HG02981 (cell line): ENCODE results near the gene ADAM15.
A peak's percentile ranks its signal among the peaks of the same experiment; 100 is the strongest.

ENCODE experiments used
- ATAC-seq: cut with Tn5 transposase; IDR thresholded peaks from one replicate; pipeline ENCODE4 v1.9.1; 2021; ENCODE audit warnings: mild to moderate bottlenecking, moderate library complexity; ENCODE audit not compliant: unreplicated experiment

The ADAM15 gene

DNA sequence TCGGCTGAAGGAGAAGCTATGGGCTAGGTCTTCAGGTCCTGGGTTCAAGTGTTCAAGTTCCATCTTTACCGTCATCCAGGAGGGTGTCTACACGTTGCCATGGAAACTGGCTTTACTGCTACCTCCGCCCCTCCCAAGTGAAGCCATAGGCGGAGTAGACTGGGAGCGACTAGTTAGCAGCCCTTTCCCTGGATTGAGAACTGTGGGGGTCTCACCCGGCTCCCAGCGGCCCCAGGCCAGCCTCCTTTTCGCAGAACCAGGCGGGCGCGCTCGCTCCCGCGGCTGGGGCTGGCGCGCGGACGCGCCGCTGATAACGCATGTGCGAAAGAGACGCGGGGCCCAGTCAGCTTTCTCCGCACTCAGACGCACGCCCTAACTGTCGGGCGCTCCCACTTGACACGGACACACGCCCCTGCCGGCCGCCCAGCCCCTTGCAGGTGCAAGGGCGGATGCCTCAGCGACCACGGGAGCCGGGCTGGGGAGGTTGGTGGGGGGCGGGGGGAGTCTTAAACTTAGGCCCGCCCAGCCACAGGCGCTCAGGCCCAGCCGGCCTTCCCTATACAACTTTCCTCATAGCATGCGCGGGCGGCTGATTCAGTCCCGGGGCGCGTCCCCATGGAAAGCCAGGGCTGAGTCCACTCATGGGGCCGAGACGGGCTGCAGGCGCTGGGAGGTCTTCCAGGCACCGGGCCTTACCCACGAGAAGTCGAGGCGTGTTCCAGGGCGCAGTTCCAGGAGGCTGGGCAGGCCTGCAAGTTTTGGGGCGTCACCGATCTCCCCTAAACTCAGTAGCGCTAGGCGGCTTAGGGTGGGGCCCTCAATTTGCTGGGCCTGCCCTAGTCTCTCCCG, 19.8 kb downstream of the ADAM15 start:
- peak; percentile 77 for ATAC-seq

DNA sequence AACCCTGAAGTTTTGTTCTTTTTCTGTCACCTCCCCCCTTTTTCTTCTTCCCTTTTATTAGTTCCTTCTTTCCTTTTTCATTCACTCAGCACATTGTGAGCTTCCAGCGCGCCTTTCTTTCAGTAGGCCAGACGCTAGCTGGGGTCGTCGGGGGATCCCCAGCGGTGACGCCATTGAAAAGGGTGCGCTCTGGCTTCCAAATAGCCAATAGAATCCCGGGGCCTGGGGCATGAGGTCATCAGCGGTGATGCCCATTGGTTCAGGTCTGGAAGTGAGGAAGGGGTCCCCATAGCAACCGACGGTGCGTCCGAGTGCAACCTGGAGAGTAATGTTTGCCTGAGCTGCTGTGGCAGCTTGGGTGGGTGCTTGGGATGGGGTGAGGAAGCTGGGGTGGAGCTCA, 20.6 kb downstream of the ADAM15 start:
- no peak for ATAC-seq

DNA sequence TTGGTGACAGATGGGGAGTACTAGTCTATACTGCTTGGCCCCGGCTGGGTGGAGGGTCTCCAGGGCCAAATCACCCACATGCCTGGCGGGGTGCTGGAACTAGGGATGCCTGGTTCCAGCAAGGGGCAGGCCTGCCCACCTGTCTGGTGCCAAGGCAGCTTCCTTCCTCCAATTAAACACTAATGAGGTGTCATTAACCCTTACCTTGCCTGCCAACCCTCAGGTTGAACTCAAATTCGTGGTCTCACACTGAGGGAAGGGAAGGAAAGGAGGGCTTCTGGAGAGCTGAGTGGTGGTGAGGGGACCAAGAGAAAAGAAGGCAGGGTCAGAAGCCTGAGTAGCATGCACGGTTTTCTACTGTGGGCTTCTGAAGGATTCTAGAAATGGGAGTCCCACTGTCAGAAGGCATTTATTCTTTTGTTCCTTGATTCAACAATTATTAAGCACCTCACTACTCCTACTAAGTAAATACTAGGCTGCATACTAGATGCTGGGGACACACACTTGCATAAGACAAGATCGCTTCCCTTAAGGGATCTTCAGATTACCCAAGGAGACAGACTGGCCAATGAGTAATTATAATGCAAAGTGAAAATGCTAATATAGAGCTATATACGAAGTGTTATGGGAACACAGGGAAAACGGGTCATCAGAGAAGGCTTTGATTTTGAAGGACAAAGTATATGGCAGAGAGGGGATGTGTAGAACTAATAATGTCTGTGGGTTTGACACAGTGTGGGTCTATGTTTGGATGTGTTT, 21.6 kb downstream of the ADAM15 start:
- ATAC-seq, result no peak

DNA sequence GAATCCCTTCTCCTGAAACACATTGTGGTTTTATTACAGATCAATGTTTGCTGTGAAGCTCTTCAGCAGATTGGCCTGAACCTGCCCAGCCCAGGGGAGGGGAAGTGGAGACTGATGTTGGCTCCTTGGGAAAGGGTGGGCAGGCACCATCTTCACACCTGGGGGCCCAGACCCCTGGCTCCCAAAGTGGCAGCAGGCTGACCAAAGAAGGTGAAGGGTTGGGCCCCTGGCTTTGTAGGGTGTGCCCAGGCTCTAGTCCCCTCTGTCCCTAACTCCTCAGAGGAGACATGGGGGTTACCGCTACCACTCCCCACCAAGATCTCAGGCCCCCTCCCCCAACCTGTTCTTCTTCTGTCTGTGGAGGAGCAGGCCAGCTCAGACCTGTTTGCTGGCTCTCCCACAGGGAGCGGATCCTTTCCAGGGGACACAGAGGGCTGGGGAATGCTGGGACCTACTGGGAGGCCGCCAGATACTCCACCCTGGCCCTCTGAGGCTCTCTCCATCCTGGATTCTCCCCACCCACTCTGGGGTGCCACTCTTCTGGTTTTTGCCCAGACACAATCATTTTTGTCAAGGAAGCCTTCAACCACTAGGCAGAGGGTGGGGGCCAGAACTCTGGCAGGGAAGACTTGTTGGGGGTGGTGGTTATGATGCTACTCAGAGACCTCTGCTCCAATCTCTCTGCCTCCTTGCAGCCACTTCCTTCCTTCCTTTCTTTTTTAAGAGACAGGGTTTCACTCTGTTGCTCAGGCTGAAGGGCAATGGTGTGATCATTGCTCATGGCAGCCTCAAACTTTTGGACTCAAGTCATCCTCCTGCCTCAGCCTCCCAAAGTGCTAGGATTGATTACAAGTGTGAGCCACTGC, 22.5 kb downstream of the ADAM15 start:
- no peak for ATAC-seq

DNA sequence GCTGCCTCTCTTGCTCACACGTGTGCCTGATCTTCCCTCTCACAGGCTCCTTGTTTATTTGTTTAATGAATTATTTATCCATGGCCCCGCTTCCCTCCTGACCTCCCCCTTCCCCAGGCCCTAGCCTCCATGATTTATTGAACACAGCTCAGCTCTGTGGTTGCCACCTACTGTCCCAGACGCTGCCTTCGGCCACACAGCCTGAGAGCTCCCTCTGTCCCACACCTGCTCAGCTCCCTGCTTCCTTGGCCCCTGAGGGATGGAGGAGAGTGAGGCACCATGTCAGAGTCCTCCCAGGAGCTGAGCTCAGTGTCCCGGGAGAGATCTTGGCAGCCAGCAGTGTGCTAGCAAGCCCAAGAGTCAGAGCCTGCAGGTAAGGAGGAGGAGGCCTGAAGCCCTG, 24.4 kb downstream of the ADAM15 start:
- ATAC-seq, result no peak

DNA sequence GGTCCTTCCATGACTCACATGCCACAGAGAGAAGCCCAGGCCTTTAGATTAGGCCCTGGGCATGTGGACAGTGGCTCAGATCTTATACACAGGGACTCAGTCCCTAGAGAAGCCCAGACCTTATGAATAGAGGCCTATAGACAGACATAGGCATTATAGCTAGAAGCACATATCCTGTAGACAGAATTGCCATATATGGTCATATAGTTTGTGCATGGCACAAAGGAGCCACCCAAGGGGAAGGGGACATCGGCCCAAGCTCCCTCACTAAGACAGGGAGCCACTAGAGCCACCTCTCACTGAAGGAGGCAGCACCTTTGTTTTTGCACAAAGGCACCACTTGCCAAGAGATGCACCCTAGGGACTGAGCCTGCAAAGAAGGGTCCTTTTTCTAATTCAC, 25.3 kb downstream of the ADAM15 start:
- no peak for ATAC-seq

DNA sequence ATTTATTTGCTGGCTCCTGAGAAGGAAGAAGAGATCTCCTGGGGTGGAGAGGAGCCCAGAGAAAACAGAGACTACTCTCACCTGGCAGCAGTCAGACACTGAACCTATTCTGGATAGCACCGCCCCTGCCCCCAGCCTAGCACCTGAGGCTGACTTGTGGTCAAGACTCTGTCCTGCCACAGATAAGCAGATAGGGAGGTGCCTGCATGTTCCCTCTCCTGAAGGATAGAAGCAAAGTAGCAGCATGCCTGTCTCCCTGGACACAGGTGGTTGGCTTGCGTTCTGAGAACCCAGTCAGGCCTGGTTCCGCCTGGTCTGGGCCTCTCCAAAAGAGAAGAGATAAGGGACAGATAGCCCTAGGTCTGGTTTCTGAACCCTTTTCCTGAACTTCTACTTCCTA, 26.2 kb downstream of the ADAM15 start:
- no peak for ATAC-seq

DNA sequence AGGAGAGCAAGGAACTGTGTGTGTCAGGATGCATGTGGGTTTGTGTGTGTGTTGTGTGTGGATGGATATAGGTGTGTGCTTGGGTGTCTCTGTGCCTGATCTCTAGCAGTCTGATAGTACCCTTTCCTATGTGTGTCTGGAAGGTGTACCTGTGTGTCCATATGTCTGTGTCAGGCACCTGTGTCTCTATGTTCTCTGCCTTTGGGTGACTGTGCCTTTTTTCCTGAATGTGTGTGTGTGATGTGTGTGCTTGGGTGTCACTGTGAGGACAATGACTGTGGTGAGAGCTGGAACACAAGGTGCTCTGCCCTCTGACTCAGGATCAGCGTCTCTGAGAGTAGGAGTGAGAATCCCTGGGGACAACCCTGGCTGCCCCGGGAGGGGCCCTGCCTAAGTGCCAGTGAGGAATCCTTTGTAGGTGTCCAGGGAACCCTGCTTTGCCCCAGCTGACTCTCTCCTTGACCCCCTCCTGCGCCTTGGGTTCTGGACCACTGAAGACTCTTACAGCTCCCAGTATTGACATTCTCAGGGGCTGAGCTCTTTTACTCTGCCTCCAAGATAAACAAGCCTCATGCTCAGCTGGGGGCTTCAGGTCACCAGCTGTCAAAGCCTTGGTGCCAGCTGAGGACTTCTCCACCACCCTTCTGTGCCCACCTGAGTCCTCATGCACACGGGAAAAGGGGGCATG, 26.8 kb downstream of the ADAM15 start:
- ATAC-seq, result no peak

DNA sequence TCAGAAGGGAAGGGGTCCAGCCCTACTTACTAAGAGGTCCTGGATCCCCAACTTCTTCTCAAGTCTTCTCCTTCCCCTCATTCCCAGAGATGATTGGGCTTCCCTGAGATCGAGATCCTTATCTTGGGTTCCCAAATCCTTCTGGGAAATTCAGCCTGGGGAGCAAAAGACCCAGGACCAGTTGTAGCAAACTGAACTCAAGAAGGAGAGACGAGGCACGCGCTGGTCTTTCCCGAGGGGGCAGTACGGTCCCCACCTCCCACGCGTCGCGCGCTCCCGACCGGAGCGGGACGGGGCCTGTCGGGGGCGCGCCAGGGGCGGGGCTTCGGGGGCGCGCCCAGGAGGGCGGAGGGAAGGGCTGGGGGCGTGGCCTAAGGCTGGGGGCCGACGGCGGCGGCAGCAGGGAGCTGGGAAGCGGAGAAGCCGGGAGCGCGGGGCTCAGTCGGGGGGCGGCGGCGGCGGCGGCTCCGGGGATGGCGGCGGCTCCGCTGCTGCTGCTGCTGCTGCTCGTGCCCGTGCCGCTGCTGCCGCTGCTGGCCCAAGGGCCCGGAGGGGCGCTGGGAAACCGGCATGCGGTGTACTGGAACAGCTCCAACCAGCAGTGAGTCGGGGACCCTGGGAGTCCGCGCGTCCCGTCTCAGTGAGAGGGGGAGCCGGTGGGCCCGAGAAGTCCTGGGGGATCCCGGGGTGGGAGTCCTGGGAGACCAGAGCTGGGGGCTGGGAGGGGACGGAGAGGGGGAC, 27.5 kb downstream of the ADAM15 start, which contains the start of gene EFNA3:
Gene EFNA3, plus strand, starts transcription at position 369 of the 741 bp plus-strand sequence. Its CDS starts 105 bp downstream, at position 474.
- ATAC-seq, result no peak

DNA sequence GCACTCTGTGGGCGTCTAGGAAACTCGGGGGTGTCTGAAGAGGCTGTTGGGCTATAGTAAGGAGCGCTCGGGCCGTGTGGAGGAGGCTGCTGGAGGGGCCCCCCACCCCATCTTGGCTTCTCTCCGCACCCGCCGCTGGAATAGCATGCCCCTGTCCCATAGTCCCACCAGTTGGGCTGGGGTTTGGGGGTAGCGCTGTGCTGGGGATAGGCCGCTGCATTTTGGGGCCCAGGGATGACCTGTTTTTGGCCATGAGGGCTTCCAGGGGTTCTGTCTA, 28.0 kb downstream of the ADAM15 start:
- ATAC-seq, result no peak

DNA sequence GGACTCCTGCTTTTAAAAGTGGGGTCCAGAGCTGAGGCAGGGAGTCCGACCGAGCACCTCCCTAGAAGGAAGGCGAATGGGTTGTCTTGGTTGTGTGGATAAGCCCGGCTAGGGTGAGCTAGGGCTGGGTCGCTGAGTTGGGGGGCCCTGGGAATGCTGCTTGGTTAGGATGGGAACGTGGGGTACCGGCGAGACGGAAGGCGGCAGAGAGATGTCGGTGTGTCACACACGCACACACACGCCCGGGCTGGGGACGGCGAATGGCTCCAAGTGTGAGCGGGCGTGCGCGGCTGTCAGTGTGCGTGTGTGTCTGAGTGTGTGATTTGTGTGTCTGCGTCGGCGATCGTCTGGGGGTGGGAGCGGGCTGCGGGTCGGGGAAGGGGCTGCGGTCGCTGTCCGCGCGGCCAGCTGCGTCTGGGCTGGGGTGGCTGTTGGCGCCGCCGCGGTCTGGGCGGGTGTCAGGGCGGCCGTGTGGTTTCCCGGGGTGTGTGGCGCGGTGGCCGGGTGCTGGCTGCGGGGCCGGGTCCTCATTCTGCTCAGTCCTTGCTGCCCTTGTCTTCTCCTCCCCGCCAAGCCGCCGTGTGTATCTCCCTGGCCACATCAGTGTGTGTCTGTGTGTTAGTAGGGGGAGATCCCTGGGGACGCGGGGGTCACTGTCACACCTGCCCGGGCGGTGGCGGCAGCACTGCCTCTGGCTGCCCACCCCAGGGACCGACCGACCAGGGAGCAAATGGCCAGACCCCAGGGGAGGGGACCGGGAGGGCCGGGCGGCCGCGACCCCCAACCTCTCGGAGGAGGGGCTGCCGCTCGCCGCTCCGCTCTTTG, 28.6 kb downstream of the ADAM15 start:
- ATAC-seq, result no peak

DNA sequence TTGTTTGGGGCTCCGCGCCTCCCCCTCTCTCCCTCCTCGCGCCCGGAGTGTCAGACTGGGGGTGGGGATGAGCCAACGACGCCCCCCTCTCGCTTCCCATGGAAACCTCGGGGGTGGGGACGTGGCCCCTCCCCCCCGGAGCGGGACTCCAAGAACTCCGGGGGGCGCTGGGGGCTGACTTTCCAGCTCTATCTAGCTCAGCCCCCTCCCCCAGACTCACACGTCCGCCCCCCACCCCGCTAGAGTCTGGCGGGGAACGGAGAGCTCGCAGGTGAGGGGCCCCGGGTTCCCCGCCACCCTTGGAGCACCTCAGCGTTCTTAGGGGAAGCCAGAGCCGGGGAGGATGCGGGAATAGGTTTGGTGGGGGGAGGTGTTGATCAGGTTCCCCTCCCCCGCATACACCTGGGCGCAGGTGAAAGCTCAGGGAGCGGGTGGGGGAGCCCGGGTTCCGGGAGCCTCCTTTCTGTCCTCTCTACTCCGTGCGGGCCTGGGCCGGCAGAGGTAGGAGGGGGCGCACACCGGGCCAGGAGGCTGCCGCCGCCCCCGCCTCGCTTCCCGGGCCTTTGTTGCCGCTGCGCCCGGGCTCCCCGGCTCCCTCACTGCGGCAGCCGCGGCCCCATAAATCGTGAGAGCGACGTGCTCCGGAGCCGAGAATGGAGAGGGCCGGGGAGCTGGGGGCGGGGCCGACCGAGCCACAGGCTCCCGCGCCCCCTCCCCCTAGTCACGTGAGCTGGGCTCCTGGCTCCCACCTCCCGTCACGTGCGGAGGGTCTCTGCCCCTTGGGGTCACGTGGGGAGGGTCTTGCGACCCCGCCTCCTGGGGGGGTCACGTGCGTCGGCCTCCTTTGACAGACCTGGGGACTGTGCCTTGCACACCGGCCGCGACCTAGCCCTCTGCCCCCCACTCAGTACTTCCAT, 29.5 kb downstream of the ADAM15 start:
- no peak for ATAC-seq

DNA sequence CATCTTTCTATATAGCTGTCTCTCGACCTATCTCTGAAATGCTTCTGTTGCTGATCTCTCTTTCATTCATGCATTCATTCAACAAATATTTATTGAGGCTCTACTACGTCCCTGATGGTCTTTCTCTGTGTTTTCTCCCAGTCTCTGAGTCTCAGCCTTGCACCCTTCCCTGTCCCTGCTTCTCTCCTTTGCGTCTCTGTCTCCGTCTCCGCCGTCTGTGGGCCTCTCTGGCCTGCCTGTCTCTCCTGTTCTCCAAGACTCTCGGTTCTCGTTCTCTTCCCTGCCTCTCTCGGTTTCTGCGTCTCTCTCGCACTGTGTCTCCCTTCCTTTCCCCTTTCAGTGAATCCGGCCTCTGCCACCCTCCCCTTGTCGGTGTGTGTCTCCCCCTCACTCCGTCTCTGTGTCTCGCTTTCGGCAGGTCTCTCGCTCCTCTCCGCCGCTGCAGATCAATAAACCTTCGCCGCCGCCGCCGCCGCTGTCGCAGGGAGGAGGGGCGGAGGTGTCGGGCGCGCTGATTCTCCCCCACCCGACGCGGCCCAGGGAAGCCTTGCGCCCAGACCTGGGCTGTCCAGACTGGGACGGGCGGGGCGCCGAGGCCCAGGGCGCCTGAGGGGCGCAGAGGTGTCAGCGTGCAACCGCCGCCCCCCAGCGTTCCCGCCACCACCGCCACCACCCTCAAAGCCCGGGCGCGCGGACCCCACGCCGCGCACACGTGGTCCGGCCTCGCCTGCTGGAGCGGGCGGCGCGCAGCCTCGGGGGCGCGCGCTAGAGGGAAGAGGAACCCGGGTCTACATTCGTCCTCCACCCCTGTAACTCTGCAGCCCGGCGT, 30.6 kb downstream of the ADAM15 start:
- ATAC-seq, result no peak

DNA sequence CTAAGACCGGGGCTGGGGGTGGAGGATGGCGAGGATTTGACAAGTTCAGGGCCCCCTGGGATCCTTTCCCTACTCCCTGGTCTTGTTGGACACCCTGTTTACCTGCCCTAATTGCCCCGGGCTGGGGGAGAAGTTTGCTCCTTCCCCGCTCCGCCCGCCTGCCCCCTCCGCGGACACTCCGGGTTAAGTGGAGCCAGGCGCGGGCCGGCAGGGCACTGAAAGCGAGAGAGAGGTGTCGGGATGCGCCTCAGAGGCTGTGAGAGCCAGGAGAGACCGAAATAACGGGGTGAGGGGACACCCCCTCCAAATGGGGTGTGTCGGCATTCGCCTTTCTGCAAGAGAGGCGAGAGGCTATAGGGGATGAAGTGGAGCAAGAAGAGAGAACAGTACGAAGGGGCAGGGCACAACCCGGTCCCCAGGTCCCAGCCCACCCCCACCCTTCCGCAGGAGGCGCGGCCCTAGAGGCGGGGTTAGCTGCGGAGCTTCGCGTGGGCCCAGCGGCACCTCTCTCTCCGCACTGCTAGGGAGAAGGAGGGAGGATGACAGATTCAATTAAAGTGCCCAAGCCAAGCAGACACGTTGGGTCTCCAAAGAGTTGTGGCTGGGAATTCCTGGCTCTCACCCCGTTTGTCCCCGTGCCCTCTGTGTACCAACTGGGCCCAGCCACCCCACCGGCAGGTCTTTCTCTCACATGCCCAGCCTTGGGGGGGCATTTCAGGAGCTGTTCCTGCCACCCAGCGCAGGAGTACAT, 31.4 kb downstream of the ADAM15 start:
- ATAC-seq, result no peak

DNA sequence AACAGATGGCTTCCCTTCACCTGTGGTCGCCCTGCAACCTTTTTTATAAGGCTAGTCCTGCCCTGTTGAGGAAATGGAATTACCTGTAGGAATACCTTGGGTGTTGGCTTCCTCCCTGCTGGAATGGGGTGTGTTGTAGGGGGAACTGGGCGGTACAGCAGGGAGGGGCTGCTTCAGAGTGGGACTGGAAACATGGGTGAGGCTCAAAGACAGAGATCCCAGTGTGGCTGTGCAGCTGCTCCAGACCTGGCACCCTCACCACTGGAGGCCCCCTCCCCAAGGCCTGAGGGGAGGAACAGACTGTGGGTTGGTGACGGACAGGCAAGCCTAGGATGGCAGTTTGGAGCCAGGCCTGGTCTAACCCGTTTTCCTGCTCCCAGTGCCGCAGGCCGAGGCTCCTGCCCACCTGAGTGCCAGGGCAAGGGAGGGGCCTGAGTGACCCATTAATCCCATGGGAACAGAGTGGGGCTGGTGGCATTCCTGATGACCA, 32.0 kb downstream of the ADAM15 start:
- ATAC-seq, result no peak

DNA sequence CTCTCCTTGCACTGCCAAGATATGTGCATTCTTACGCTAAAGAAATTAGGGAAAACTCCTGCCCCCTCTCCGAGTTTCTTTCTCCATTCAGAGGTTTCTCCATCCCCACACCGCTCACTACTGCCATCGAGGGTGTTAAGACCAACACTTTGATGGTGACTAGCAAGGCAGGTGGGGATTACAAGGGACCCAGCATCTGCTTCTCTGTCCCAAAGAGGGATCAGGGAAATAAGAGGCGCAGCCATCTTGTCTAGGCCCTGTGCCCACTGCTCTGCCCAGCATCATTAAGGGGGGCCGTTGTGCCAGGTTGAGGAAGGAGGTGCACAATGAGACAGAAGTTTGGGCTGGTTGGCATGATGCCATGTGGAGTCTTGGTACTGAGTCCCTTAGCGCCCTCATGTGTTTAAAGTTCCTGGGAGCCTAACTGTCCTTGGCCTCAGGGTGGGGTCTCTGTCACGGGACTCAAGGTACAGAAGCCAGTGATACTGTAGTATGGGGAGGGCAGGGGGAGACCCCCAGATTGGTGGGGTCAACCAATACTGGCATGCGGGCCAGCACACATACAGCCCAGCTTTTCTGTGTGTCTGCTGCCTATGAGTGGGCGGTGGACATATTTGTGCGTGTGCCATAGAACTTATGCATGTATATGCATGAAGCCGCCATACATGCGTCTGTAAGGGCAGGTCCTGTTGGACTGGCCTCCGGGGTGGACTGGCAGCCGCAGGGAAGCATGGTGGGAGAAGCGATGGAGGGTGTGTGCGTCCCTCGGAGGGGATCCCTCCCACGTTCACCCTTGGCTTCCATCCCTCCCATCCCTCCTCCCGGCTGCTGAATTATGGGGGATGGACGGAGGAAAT, 33.0 kb downstream of the ADAM15 start:
- ATAC-seq, result no peak
